ENCODE data around the gene TIFAB. TPM values are rescaled to one million over a fixed set of nuclear protein-coding genes. Genes with fewer than 3 reads are reported as not detected.

TIFAB gene
- polyA plus RNA-seq, 2 donors = 0.02 to 0.18 TPM

GRCh38 chr5:135482381-135482933, 30.3 kb upstream of the TIFAB start:
- 63 to 73% methylated on average over 9 of the region's 9 CpGs for WGBS, 2 donors
- H3K27ac ChIP-seq (ENCODE audit: low read depth in 2 of 2, low read length in 1 of 2) = no peak overlapping the region
- H3K36me3 ChIP-seq (ENCODE audit: control insufficient read depth in 2 of 2, insufficient read depth in 2 of 2, low read length in 1 of 2) = no peaks in the 10 kb centered on the region
- no peaks in the 10 kb centered on the region for H3K9me3 ChIP-seq (ENCODE audit: control insufficient read depth in 2 of 2, insufficient read depth in 1 of 2, low read depth in 1 of 2, low read length in 1 of 2)
- no peaks in the 10 kb centered on the region for H3K27me3 ChIP-seq (ENCODE audit: control insufficient read depth in 1 of 2, insufficient read depth in 2 of 2, low read length in 2 of 2)
- H3K4me3 ChIP-seq (ENCODE audit: low read depth in 1 of 2, low read length in 2 of 2) = no peak overlapping the region
- no peaks in the 10 kb centered on the region for H3K4me1 ChIP-seq (ENCODE audit: control insufficient read depth in 2 of 2, insufficient read depth in 2 of 2, low read length in 1 of 2)

GRCh38 chr5:135481909-135482311, 29.8 kb upstream of the TIFAB start:
- Histone ChIP-seq H3K9me3 (ENCODE audit: control insufficient read depth in 2 of 2, insufficient read depth in 1 of 2, low read depth in 1 of 2, low read length in 1 of 2) (no peaks in the 10 kb centered on the region), H3K4me1 (ENCODE audit: control insufficient read depth in 2 of 2, insufficient read depth in 2 of 2, low read length in 1 of 2) (no peaks in the 10 kb centered on the region), H3K27ac (ENCODE audit: low read depth in 2 of 2, low read length in 1 of 2) (no peak overlapping the region), H3K4me3 (ENCODE audit: low read depth in 1 of 2, low read length in 2 of 2) (no peak overlapping the region), H3K36me3 (ENCODE audit: control insufficient read depth in 2 of 2, insufficient read depth in 2 of 2, low read length in 1 of 2) (no peaks in the 10 kb centered on the region), H3K27me3 (ENCODE audit: control insufficient read depth in 1 of 2, insufficient read depth in 2 of 2, low read length in 2 of 2) (no peaks in the 10 kb centered on the region)
- 88 to 94% methylated on average over 4 of the region's 4 CpGs for WGBS, 2 donors

GRCh38 chr5:135481387-135481786, 29.2 kb upstream of the TIFAB start:
- Histone ChIP-seq H3K27me3 (ENCODE audit: control insufficient read depth in 1 of 2, insufficient read depth in 2 of 2, low read length in 2 of 2) (no peaks in the 10 kb centered on the region), H3K9me3 (ENCODE audit: control insufficient read depth in 2 of 2, insufficient read depth in 1 of 2, low read depth in 1 of 2, low read length in 1 of 2) (no peaks in the 10 kb centered on the region), H3K4me3 (ENCODE audit: low read depth in 1 of 2, low read length in 2 of 2) (no peak overlapping the region), H3K27ac (ENCODE audit: low read depth in 2 of 2, low read length in 1 of 2) (no peak overlapping the region), H3K36me3 (ENCODE audit: control insufficient read depth in 2 of 2, insufficient read depth in 2 of 2, low read length in 1 of 2) (no peaks in the 10 kb centered on the region), H3K4me1 (ENCODE audit: control insufficient read depth in 2 of 2, insufficient read depth in 2 of 2, low read length in 1 of 2) (no peaks in the 10 kb centered on the region)
- 54 to 66% methylated on average over 5 of the region's 5 CpGs for WGBS, 2 donors

- no peaks in the 10 kb centered on the region for H3K9me3 ChIP-seq (ENCODE audit: control insufficient read depth in 2 of 2, insufficient read depth in 1 of 2, low read depth in 1 of 2, low read length in 1 of 2)
- no peaks in the 10 kb centered on the region for H3K36me3 ChIP-seq (ENCODE audit: control insufficient read depth in 2 of 2, insufficient read depth in 2 of 2, low read length in 1 of 2)
- H3K4me1 ChIP-seq (ENCODE audit: control insufficient read depth in 2 of 2, insufficient read depth in 2 of 2, low read length in 1 of 2) = no peaks in the 10 kb centered on the region
- H3K4me3 ChIP-seq (ENCODE audit: low read depth in 1 of 2, low read length in 2 of 2) = no peak overlapping the region
- no peak overlapping the region for H3K27ac ChIP-seq (ENCODE audit: low read depth in 2 of 2, low read length in 1 of 2)
- 86 to 89% methylated on average over 5 of the region's 5 CpGs for WGBS, 2 donors
- no peaks in the 10 kb centered on the region for H3K27me3 ChIP-seq (ENCODE audit: control insufficient read depth in 1 of 2, insufficient read depth in 2 of 2, low read length in 2 of 2)
Measured at GRCh38 chr5:135480511-135480910, 28.4 kb upstream of the TIFAB start.

- no peak overlapping the region for H3K27ac ChIP-seq (ENCODE audit: low read depth in 2 of 2, low read length in 1 of 2)
- H3K9me3 ChIP-seq (ENCODE audit: control insufficient read depth in 2 of 2, insufficient read depth in 1 of 2, low read depth in 1 of 2, low read length in 1 of 2) = no peaks in the 10 kb centered on the region
- H3K4me3 ChIP-seq (ENCODE audit: low read depth in 1 of 2, low read length in 2 of 2) = no peak overlapping the region
- H3K27me3 ChIP-seq (ENCODE audit: control insufficient read depth in 1 of 2, insufficient read depth in 2 of 2, low read length in 2 of 2) = no peaks in the 10 kb centered on the region
- H3K36me3 ChIP-seq (ENCODE audit: control insufficient read depth in 2 of 2, insufficient read depth in 2 of 2, low read length in 1 of 2) = no peaks in the 10 kb centered on the region
- no peaks in the 10 kb centered on the region for H3K4me1 ChIP-seq (ENCODE audit: control insufficient read depth in 2 of 2, insufficient read depth in 2 of 2, low read length in 1 of 2)
- 88% methylated on average over 4 of the region's 4 CpGs for WGBS, 2 donors
Measured at GRCh38 chr5:135478938-135479337, 26.8 kb upstream of the TIFAB start.

GRCh38 chr5:135477613-135478066, 25.5 kb upstream of the TIFAB start:
- no peaks in the 10 kb centered on the region for H3K27me3 ChIP-seq (ENCODE audit: control insufficient read depth in 1 of 2, insufficient read depth in 2 of 2, low read length in 2 of 2)
- no peaks in the 10 kb centered on the region for H3K36me3 ChIP-seq (ENCODE audit: control insufficient read depth in 2 of 2, insufficient read depth in 2 of 2, low read length in 1 of 2)
- no peak overlapping the region for H3K27ac ChIP-seq (ENCODE audit: low read depth in 2 of 2, low read length in 1 of 2)
- H3K4me3 ChIP-seq (ENCODE audit: low read depth in 1 of 2, low read length in 2 of 2) = no peak overlapping the region
- 69 to 75% methylated on average over 14 of the region's 14 CpGs for WGBS, 2 donors
- H3K9me3 ChIP-seq (ENCODE audit: control insufficient read depth in 2 of 2, insufficient read depth in 1 of 2, low read depth in 1 of 2, low read length in 1 of 2) = no peaks in the 10 kb centered on the region
- H3K4me1 ChIP-seq (ENCODE audit: control insufficient read depth in 2 of 2, insufficient read depth in 2 of 2, low read length in 1 of 2) = no peaks in the 10 kb centered on the region

GRCh38 chr5:135476615-135477581, 24.7 kb upstream of the TIFAB start:
- Histone ChIP-seq H3K9me3 (ENCODE audit: control insufficient read depth in 2 of 2, insufficient read depth in 1 of 2, low read depth in 1 of 2, low read length in 1 of 2) (no peaks in the 10 kb centered on the region), H3K4me3 (ENCODE audit: low read depth in 1 of 2, low read length in 2 of 2) (no peak overlapping the region), H3K27me3 (ENCODE audit: control insufficient read depth in 1 of 2, insufficient read depth in 2 of 2, low read length in 2 of 2) (no peaks in the 10 kb centered on the region), H3K36me3 (ENCODE audit: control insufficient read depth in 2 of 2, insufficient read depth in 2 of 2, low read length in 1 of 2) (no peaks in the 10 kb centered on the region), H3K27ac (ENCODE audit: low read depth in 2 of 2, low read length in 1 of 2) (no peak overlapping the region), H3K4me1 (ENCODE audit: control insufficient read depth in 2 of 2, insufficient read depth in 2 of 2, low read length in 1 of 2) (no peaks in the 10 kb centered on the region)
- 52 to 70% methylated on average over 24 of the region's 24 CpGs for WGBS, 2 donors

- H3K36me3 ChIP-seq (ENCODE audit: control insufficient read depth in 2 of 2, insufficient read depth in 2 of 2, low read length in 1 of 2) = no peaks in the 10 kb centered on the region
- no peak overlapping the region for H3K4me3 ChIP-seq (ENCODE audit: low read depth in 1 of 2, low read length in 2 of 2)
- H3K9me3 ChIP-seq (ENCODE audit: control insufficient read depth in 2 of 2, insufficient read depth in 1 of 2, low read depth in 1 of 2, low read length in 1 of 2) = no peaks in the 10 kb centered on the region
- 80 to 87% methylated on average over 12 of the region's 12 CpGs for WGBS, 2 donors
- H3K27ac ChIP-seq (ENCODE audit: low read depth in 2 of 2, low read length in 1 of 2) = no peak overlapping the region
- H3K4me1 ChIP-seq (ENCODE audit: control insufficient read depth in 2 of 2, insufficient read depth in 2 of 2, low read length in 1 of 2) = no peaks in the 10 kb centered on the region
- no peaks in the 10 kb centered on the region for H3K27me3 ChIP-seq (ENCODE audit: control insufficient read depth in 1 of 2, insufficient read depth in 2 of 2, low read length in 2 of 2)
Measured at GRCh38 chr5:135473956-135474670, 22.0 kb upstream of the TIFAB start.

- no peaks in the 10 kb centered on the region for H3K27me3 ChIP-seq (ENCODE audit: control insufficient read depth in 1 of 2, insufficient read depth in 2 of 2, low read length in 2 of 2)
- no peaks in the 10 kb centered on the region for H3K36me3 ChIP-seq (ENCODE audit: control insufficient read depth in 2 of 2, insufficient read depth in 2 of 2, low read length in 1 of 2)
- H3K27ac ChIP-seq (ENCODE audit: low read depth in 2 of 2, low read length in 1 of 2) = no peak overlapping the region
- H3K9me3 ChIP-seq (ENCODE audit: control insufficient read depth in 2 of 2, insufficient read depth in 1 of 2, low read depth in 1 of 2, low read length in 1 of 2) = no peaks in the 10 kb centered on the region
- 78 to 80% methylated on average over 5 of the region's 5 CpGs for WGBS, 2 donors
- no peaks in the 10 kb centered on the region for H3K4me1 ChIP-seq (ENCODE audit: control insufficient read depth in 2 of 2, insufficient read depth in 2 of 2, low read length in 1 of 2)
- no peak overlapping the region for H3K4me3 ChIP-seq (ENCODE audit: low read depth in 1 of 2, low read length in 2 of 2)
Measured at GRCh38 chr5:135472141-135472540, 20.0 kb upstream of the TIFAB start.
